ENCODE results near the gene KCTD7. TPM values are rescaled to one million over a fixed set of nuclear protein-coding genes. Genes with fewer than 3 reads are reported as not detected.

KCTD7 gene
- total RNA-seq, 2 donors from 2014 or later: 9.2 to 11.3 TPM

Other genes starting within 250 kb of the KCTD7 start
- 10 to 100 TPM; 16.0 to 20.8 TPM for gene RABGEF1, start 111.9 kb downstream of the KCTD7 start, total RNA-seq